Activated CD8-positive, alpha-beta memory T cell treated with anti-CD3 and anti-CD28 coated beads for 48 hours (primary cell): ENCODE results near the gene PGBD5.

Experiments
- DNase-seq, 3 experiments: peaks; one replicate each; pipeline ENCODE4 v3.0.0-alpha.2; 2020; ENCODE audit warnings: low read depth in 2 of 3, low spot score in 2 of 3

Gene PGBD5

DNA sequence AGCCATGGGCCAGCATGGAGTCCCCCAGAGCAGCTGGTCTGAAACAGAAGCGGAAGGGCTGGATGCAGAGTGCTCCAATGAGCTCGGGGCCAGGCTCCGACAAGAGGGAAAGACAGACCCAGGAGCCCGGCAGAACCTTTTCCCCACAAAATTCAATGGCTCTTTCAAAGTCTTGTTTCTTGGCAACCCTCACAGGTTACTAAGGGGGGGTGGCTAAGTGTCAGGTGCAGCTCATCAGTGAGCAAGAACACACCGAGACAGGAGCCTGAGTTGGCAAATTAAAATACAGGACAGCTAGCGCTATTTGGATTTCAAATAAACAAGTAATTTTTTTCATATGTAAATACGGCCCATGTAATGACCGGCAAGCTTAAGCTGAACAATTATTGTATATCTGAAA lies 27.3 kb downstream of the PGBD5 start:
- DNase-seq, result no peak

DNA sequence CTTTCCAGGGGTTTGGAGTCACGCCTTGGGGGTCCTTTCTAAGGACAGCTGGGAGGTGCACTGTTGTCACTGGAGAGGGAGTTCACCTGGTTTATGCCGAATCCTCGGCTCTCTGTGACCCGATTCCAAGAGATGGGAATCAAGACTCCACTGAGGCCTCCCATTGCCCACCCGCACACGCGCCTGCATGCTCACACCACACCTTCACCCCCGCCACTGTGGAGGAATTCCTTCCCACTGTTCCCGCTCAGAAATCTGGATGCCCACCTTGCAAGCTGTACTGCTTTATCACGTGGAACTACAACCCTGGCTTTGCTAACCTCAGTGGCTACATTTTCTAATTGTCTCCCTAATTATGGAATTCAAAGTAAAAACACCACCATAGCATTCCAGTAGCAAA lies 29.2 kb downstream of the PGBD5 start:
- no peak for DNase-seq

DNA sequence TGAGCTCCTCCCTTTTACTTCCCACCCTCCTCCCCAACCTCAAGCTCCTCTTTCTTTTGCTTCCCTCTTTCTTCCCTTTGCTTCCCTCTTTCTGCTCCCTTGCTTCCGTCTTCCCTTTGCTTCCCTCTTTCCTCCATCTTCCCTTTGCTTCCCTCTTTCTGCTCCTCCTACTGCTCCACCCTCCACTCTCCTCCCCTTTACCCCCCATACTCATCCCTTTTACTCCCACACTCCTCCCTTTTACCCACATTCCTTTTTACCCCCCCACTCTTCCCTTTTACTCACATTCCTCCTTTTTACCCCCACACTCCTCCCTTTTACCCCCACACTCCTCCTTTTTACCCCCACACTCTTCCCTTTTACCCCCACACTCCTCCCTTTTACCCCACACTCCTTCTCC lies 30.2 kb downstream of the PGBD5 start:
- no peak for DNase-seq

DNA sequence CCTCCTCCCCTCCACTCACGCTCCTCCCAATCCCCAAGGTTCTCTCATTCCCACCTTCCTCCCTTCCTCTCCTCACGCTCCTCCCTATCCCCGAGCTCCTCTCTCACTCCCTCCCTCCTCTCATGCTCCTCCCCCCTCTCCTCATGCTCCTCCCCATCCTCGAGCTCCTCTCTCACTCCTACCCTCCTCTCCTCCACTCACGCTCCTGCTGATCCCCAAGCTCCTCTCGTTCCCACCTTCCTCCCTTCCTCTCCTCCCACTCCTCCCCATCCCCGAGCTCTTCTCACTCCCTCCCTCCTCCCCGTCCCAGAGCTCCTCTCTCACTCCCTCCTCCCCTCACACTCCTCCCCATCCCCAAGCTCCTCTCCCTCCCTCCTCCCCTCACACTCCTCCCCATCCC lies 31.4 kb downstream of the PGBD5 start:
- no peak for DNase-seq

DNA sequence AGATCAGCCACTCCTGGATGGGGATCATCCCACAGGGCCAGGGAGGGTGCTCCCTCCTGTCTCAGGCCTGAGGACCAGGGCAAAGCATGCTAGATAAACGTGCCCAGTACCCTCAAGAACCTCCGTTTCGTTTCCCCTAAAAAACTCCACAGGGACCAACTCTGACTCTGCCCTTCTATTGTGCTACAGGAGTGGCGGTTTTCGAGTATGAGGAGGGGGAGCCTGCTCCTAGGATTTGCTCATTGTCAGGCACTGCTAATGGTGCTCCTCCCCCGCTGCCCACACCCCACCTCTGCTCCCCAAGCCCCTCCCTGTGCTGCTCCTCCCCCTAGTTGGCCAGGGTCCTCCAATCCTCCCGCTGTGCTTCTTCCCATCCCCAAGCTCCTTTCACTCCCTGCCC lies 32.0 kb downstream of the PGBD5 start:
- DNase-seq, result no peak

DNA sequence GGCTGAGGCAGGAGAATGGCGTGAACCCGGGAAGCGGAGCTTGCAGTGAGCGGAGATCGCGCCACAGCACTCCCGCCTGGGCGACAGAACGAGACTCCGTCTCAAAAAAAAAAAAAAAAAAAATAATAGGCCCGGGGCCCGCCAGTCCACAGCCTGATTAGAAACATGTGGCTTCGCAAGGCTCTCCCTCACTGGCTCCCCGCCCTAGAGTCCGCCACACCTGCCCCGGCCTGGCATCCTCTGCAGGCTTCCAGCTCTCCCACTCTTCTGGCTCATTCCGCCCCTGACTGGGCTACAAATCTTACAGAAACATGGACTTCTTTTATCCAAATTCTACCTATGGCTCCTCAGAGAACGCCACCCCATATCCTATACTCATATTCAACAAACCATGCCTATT lies 32.4 kb downstream of the PGBD5 start:
- no peak for DNase-seq

DNA sequence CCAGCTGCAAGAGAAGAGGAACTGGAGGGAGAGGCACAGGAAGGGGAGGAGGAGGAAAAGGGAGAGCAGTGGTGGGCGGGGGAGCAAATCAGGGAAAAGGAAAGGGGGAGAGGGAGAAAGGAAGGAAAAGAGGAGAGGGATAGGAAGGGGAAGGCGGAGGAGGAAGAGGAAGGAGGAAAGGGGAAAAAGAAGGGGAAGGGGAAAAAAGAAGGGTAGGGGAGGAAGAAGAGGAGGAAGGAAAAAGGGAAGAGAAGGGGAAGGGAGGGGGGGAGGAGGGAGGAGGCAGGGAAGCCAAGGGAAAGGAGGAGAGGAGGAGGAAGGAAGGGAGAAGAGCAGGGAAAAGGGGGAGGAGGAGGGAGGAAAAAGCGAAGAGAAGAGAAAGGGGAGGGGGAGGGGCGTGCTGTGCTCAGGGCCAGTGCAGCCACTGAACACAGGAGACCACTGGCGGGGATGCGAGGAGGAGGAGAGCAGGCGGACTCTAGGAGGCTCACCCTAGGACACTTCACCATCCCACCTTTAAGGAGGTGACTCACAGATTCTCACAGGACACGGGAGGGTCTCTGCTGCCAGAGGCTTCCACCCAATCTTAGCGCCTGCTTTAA lies 33.1 kb downstream of the PGBD5 start:
- no peak for DNase-seq

DNA sequence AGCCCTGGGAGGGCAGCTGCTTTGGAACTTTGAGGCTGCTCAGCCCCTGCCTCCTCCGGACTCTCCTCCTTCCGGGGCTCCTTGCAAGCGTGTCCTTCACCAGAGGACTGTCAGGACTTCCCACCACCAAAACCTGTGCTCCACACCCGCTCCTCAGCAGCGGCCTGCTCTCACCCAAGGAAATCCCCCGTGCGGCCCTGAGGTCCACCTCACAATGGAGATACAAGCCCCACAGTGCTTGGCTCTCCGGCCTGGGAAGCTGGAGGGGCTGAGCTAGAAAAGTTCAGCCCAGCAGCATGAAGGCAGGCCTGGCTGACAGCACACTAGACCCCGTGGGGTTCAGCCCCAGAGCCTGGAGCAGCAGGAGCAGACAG lies 33.6 kb downstream of the PGBD5 start:
- no peak for DNase-seq

DNA sequence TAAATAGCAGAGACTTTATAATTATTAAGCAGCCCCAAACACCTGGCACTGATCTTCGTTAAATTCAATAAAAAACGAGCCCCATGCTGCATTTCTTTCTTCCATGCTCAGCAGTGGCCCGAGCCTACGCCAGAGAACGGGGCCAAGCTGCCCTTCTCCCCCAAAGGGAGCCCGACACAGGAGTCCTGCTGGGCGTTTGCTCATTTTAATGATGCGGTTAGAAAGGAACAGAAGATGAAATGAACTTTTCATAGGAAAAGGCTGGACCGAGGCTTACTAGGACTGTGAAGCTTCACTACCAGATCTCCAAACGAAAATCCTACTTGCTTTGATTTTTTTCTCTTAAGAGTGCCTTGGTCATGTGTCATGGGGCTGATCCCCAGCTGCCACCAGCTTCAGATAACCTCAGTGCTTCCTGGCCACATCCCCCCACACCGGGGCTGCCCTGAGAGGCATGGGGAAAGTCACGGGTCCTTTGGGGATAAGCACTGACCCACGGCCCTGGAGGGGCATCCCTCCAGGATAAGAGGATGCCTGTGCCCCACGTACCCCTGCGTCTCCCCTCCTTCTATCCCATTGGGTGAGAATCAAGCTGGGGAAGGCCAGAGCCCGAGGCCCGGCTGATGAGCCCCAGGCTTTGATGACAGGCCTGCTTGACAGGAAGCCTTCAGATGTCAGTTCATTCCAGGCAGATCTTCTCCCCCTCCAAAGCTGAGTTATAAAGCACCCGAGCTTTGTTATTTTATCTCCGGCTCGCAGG lies 34.2 kb downstream of the PGBD5 start:
- no peak for DNase-seq

DNA sequence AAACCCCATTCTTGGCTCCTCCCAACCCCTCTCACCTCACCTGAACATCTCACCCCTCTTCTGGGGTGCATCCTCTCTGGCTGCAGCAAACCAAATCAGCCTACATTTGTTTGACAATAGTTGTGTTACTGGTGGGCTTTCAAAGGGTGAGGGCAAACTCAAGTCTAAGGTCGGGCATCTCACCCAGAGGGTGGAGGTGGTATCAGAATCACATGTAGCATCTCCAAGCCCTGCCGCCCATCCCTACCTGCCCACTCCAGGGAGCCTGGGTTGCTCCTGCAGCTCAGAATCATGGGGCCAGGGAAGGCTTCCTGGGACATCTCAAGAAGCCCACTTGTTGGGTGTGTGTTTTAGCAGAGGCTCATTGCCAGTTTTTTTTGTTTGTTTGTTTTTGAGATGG lies 35.8 kb downstream of the PGBD5 start:
- no peak for DNase-seq

DNA sequence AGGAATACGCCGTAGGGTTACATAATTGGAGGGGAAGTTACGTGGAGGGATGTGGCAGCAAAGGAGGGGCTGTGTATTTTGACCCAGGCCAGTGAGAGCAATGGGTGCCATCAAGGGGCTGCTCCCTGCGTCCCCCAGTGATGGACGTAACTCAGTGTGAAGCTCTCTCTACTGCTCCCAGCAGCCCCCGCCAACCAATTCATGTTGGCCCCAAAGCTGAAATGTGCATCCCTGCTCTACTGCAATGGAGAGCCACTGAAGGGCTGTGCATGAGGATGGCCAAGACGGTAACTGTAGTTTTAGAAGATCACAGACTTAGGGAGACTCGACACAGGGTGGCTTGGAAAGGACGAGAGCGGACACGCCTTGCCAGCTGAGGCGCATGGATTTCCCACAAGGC lies 38.3 kb downstream of the PGBD5 start:
- DNase-seq, result no peak

DNA sequence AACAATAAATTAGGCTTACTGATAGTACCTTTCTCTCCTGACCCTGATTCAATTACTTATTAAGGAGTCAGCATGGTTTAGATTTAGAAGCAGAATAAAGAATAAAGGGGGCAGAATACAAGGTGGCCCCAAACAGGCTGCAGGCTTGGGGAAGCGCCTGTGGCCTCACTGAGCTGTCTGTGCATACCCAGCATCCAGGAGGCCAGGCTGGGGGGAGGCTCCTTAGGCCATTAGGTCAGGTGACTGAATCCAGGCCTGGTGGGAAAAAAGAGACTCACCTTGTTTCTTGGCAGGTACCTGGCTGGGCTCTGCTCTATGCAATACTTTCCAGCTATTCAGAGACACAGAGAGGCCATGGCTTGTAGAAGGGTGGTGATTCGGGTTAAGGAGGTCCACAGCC lies 38.8 kb downstream of the PGBD5 start:
- no peak for DNase-seq

DNA sequence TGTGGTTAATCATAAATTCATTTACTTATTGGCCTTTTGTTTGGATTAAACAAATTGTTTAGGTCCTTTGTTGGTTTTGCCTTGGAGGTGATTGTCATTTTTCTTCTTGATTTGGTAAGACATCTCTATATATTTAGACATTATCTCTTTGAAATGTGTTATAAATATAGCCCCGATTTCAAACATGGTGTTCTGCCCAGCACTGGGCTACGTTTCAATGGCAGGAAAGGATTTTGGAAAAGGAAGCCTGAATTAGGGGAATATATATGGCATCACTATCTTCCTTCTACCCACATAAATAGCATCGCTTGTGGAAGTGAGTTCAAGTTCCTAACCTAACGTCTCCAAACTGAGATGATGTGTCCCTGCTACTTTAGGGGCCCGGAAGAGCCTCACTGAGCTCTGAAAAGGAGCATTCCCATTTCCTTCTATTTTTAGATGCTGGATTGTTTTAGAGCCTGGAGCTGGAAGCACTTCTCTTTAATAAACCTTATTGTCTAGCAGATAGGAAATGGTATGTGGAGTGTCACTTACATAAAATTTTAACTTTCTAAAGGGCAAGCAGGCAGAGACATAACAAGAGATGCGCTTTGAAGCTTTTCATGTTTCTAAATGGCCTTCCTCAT lies 39.4 kb downstream of the PGBD5 start:
- DNase-seq, result no peak

DNA sequence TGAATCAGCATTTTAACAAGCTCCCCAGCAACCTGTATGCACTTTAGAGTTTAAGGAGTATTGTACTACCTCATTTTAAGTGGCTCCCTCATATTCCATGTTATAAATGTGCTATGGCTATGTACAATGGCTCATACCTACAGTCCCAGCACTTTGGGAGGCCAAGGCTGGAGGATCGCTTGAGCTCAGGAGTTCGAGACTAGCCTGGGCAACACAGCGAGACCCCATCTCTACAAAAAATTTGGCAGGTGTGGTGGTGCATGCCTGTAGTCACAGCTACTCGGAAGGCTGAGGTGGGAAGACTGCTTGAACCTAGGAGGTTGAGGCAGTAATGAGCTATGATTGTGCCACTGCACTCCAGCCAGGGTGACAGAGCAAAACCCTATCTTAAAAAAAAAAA lies 40.2 kb downstream of the PGBD5 start:
- DNase-seq, result no peak

DNA sequence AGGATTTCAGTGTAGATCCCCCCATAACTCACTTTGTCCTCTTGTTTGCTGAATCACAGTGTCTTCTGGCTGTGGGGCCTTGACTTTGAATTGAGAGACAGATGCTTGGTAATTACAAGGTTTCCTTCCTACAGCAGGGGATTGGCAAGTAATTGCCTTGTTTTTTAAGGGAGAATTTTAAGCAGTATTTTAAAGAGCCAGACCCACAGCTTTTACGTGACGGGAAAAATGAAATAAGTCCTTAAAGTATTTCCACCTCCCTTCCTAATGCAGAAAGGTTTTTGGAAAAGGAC lies 41.0 kb downstream of the PGBD5 start:
- no peak for DNase-seq

DNA sequence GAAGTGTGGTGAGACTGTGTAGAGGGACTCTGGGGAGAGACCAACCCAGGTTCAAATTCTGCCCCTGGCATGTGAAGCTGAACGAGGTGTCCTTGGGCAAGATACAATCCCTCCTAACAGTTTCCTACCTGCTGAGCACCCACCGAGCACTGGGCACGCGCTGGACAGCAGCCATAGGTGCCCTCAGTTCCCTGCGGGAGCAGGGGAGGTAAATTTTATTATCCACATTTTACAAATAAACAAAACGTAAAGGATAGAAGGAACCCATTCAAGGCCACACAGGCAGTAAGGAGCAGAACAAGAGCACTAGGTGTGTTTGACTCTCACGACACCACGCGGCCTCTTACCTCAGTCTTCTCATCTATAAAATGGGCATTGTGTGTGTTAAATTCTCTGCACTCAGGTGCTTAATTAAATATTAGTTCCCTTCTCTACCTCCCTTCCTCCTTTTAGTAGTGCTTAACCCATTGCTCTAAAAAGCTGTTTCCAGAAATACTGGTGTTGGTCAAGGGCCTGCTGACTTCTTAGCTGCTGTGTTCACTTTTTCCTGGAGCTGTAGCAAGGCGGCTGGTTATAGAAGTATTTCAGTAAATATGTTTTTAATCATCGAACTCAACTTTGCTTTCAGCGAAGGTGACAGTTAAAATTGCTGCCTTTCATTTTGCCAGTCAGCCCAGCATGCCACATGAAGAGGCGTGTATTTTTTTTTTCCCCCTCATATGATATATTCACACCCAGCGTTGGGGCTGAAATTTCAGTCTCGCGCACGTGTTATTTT lies 41.6 kb downstream of the PGBD5 start:
- DNase-seq, result no peak

DNA sequence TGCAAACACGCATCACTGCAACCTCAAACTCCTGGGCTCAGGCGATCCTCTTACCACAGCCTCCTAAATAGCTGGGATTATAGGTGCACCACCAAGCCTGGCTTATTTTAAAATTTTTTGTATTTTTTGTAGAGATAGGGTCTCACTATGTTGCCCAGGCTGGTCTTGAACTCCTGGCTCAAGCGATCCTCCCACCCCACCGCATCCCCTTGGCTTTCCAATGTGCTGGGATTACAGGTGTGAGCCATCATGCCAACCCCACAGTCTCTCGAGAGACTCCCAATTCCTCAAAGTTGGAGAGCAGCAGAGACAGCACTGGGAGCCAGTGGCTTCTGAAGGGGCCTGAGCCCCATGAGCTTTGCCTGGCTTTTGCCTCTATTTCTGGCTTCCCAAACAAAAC lies 42.7 kb downstream of the PGBD5 start:
- DNase-seq, result no peak

DNA sequence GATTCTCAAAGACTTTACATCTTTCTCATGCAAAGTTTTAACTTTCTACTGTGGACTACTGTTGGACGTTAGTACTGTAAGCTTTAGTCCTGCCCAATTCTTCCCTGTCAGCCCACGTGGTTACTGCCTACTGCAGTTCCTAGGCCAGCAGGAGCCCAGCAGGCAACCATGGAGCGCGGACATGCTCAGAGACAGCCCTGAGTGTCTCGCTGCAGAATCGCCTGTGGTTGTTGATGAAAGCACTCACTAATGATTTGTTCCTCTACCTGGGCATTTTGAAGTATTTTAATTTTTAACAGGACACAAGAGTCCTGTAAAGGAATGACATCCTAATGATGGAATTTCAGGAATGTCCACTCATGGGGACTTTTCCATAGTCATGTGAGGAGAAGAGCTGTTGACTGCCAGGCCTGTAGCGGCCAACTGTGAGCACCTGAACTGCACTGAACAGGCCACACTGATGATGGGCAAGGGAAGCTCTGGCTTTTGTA lies 44.1 kb downstream of the PGBD5 start:
- no peak for DNase-seq

DNA sequence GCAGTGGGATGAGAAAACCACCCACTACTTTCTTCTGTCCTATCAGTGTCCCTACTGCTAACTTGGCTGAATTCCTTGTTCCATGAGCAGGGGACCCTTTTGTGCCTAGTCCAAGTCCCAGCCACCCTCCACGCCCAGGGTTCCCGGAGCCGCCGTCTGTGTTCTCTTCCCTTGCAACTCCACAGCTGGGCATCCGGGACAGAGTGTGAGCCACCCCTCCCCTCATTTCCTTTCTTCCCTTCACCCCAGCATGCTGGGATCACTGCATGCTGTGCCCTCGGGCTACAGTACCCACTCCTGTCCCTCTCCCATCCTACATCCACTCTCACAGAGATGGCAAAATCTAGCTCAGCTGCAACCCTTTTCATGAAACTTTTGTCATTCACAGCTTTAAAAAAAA lies 44.5 kb downstream of the PGBD5 start:
- no peak for DNase-seq

DNA sequence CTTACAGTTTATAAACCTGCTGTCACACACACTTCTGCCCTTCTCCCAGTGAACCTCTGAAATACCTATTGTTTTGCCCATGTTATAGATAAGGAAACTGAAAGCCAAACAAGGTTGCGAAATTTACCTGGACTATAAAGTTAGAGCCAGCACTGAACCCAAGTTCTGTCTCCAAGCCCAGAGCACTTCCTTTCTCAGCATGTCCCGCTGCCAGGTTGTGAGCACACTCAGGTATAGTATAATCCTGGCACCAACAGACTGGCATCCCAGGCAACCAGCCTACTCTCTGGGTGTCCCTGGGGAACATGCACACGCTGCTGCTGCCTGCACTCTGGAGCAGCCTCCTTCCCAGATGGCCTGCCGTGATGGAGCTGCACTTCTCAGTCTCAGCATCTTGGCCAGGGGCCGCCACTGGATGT lies 45.1 kb downstream of the PGBD5 start:
- DNase-seq, result no peak

DNA sequence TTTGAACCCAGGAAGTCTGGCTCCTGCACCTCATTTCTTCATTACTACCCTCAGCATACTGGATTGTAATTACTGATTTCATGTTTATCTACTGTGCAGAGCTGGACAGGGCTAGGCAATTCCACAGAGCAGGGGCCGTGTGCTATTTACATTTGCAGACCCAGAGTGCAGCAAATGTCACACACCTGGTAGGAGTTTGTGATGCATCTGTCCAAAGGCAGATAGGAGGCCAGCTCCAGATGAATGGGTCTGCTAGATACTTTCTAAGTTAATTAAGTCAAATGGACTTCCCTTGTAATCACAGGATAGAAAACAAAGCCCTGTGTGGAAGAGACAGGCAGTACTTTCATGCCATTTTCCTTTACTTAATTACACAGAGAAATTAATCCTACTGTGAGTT lies 46.2 kb downstream of the PGBD5 start:
- DNase-seq, result no peak

DNA sequence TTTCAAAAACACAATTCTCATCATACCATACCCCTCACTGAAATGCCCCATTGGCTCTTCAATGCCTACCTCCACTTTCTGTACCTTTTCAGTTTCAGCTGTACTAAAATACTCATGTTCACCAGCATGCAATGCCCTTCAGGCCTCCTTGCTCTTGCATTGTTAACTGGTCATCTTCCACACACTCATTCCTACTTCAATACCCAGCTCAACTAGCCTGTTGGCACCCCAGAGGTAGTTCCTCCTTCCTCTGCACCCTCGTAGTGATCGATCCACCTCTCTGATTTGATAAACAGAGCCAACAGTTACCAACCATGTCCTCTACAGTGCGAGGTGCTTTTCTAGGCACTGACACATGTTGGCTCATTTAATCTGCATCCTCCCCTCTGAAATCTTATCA lies 46.7 kb downstream of the PGBD5 start:
- DNase-seq, result no peak
